HepG2 (cell line): ENCODE data around the gene PLEKHG4. TPM values are rescaled to one million over a fixed set of nuclear protein-coding genes. Genes with fewer than 3 reads are reported as not detected.

ENCODE experiments used
- ATAC-seq: fragments of 200-7000 bp; cut with Tn5 transposase; 3 replicates; pipeline ENCODE4 v1.9.1; 2020; ENCODE audit warnings: mild to moderate bottlenecking, moderate library complexity
- BruUV-seq: library from RNA; stranded (reverse); fragments of 400-500 nt; replicated peaks from 2 replicates; lab custom pipeline; 2021; lab: Mats Ljungman, UMichigan
- CTCF ChIA-PET: fragments of 300-600 bp; formaldehyde crosslinking; extraction: SDS; loops from one replicate; lab custom pipeline; 2021; ENCODE audit warnings: low total read pairs, inconsistent platforms, low intra/inter-chr PET ratio; lab: Yijun Ruan, JAX
- POLR2A ChIA-PET: fragments of 350-600 bp; sonication (Branson Sonifier 250); formaldehyde crosslinking; loops from one replicate; lab custom pipeline; 2020; ENCODE audit warnings: antibody characterized with exemption, inconsistent platforms; lab: Yijun Ruan, JAX
- DNase-seq: peaks from one replicate; pipeline ENCODE4 v3.0.0-alpha.2; 2015; ENCODE audit warnings: low spot score
- FAIRE-seq: peaks from 3 replicates; lab custom pipeline; 2011; peaks lifted over from hg19 to GRCh38; lab: Jason Lieb, UNC
- H2AFZ ChIP-seq: one replicate; pipeline ENCODE4 v1.6.1; 2011; ENCODE audit warnings: low read length, inconsistent platforms
- H3K27ac ChIP-seq: fragments of 300-600 bp; 3 replicates; pipeline ENCODE4 v1.8.0; 2011; ENCODE audit warnings: mixed run types, mild to moderate bottlenecking, mixed read lengths, low read length, inconsistent platforms; ENCODE audit not compliant: insufficient read depth; ENCODE audit errors: extremely low read length
- H3K27me3 ChIP-seq, 2 experiments: fragments of 200-600 bp in 1 of 2; 2 replicates in 1 of 2; 3 replicates in 1 of 2; pipeline versions ENCODE4 v1.6.0 to v1.8.0; 2011; ENCODE audit warnings: low read length in 2 of 2, mild to moderate bottlenecking in 2 of 2, moderate library complexity in 2 of 2, inconsistent platforms in 1 of 2; ENCODE audit not compliant: insufficient read depth in 2 of 2, control insufficient read depth in 1 of 2
- H3K36me3 ChIP-seq, 2 experiments: fragments of 200-600 bp in 1 of 2; replicated peaks in 1 of 2; 2 replicates in 1 of 2; 3 replicates in 1 of 2; pipeline versions ENCODE4 v1.5.1 to v1.8.0; 2011; ENCODE audit warnings: low read length in 2 of 2, inconsistent platforms in 1 of 2; ENCODE audit not compliant: insufficient read depth in 2 of 2, control insufficient read depth in 1 of 2
- H3K4me1 ChIP-seq: 2 replicates; pipeline ENCODE4 v1.5.1; 2012; ENCODE audit warnings: low read length, inconsistent platforms; ENCODE audit not compliant: insufficient read depth
- H3K4me2 ChIP-seq: 2 replicates; pipeline ENCODE4 v1.6.0; 2011; ENCODE audit warnings: low read depth, low read length, inconsistent platforms
- H3K4me3 ChIP-seq, 3 experiments: fragments of 200-600 bp in 1 of 3; sonication (generic), shearing (Covaris generic) in 1 of 3; replicated peaks in 1 of 3; 2 replicates each; pipeline ENCODE4 v1.5.1; 2011 to 2016; ENCODE audit warnings: low read length in 3 of 3, inconsistent platforms in 2 of 3, low read depth in 2 of 3, mild to moderate bottlenecking in 2 of 3, control low read depth in 1 of 3, mixed read lengths in 1 of 3; ENCODE audit not compliant: insufficient read depth in 1 of 3
- H3K79me2 ChIP-seq: one replicate; pipeline ENCODE4 v1.6.1; 2011; ENCODE audit warnings: low read length, inconsistent platforms; ENCODE audit not compliant: insufficient read depth
- H3K9ac ChIP-seq: 2 replicates; pipeline ENCODE4 v1.6.0; 2011; ENCODE audit warnings: mild to moderate bottlenecking, low read depth, low read length, inconsistent platforms; ENCODE audit not compliant: insufficient read depth
- H3K9me3 ChIP-seq: 2 replicates; pipeline ENCODE4 v1.5.1; 2012; ENCODE audit warnings: mild to moderate bottlenecking, low read length
- H4K20me1 ChIP-seq: 2 replicates; pipeline ENCODE4 v1.6.0; 2011; ENCODE audit warnings: inconsistent platforms, mild to moderate bottlenecking, low read length, moderate library complexity; ENCODE audit not compliant: insufficient read depth
- AHDC1 ChIP-seq: sonication (generic); formaldehyde crosslinking; IDR thresholded peaks from 2 replicates; pipeline ENCODE4 v1.5.1; 2020; ENCODE audit warnings: mild to moderate bottlenecking, missing genetic modification reagents, borderline replicate concordance
- HOXA3 ChIP-seq: sonication (generic); formaldehyde crosslinking; IDR thresholded peaks from 2 replicates; pipeline ENCODE4 v1.5.0; 2020; ENCODE audit warnings: missing genetic modification reagents
- KLF16 ChIP-seq, 2 experiments: sonication (generic) in 1 of 2; formaldehyde crosslinking in 1 of 2; IDR thresholded peaks; 2 replicates each; pipeline versions ENCODE4 v1.6.1 to v1.8.0; 2016 to 2023; ENCODE audit warnings: missing genetic modification reagents in 2 of 2, missing compliant biosample characterization in 1 of 2
- NBN ChIP-seq: fragments of 450-650 bp; conservative IDR thresholded peaks from 2 replicates; pipeline ENCODE4 v1.6.1; 2017
- NRL ChIP-seq: sonication (generic); formaldehyde crosslinking; IDR thresholded peaks from 2 replicates; pipeline ENCODE4 v1.5.0; 2020; ENCODE audit warnings: missing genetic modification reagents, mild to moderate bottlenecking, moderate library complexity, borderline replicate concordance
- REXO4 ChIP-seq: sonication (generic); formaldehyde crosslinking; IDR thresholded peaks from 2 replicates; pipeline ENCODE4 v1.8.0; 2022; ENCODE audit warnings: missing genetic modification reagents, mild to moderate bottlenecking, borderline replicate concordance
- TERF1 ChIP-seq: sonication (generic); formaldehyde crosslinking; IDR thresholded peaks from 2 replicates; pipeline ENCODE4 v1.8.0; 2022; ENCODE audit warnings: mild to moderate bottlenecking, missing genetic modification reagents, moderate library complexity
- XRCC5 ChIP-seq: fragments of 200-400 bp; formaldehyde crosslinking; optimal IDR thresholded peaks from 2 replicates; pipeline ENCODE3; 2017; ENCODE audit warnings: mild to moderate bottlenecking, low read length
- ZNF101 ChIP-seq: sonication (generic); formaldehyde crosslinking; IDR thresholded peaks from 2 replicates; pipeline ENCODE4 v1.4.0; 2020; ENCODE audit warnings: mild to moderate bottlenecking, low read depth, missing genetic modification reagents, borderline replicate concordance
- WGBS: methylation state at CpG from one replicate; pipeline ENCODE4 v1.1.6; 2017; ENCODE audit warnings: low lambda C conversion rate; 5-methylcytosine and 5-hydroxymethylcytosine counted together
- in situ Hi-C: cut with HindIII; loops from 2 replicates; pipeline ENCODE4 v1.10.0; 2017; ENCODE audit warnings: low pct_unique_long_range_greater_than_20kb; ENCODE audit not compliant: extremely low pct_ligation_motif_present
- intact Hi-C: fragments of 100-400 bp; cut with micrococcal nuclease; formaldehyde crosslinking; loops from one replicate; pipeline ENCODE4 v1.10.0; 2022; ENCODE audit not compliant: unreplicated experiment
- polyA plus RNA-seq, 8 experiments: library from polyadenylated mRNA; depleted of rRNA in 3 of 8; stranded (reverse) in 7 of 8; unstranded in 1 of 8; fragments of >200 nt; fragmentation: Illumina TruSeq in 4 of 8; extraction: Trizol in 4 of 8; gene quantifications; 2 replicates each; pipeline versions ENCODE4 v1.2.1 to v1.2.3, GENCODE V29; 2011 to 2016; ENCODE audit warnings: low read depth in 4 of 8, missing spikeins in 1 of 8, mixed read lengths in 1 of 8; ENCODE audit not compliant: insufficient read depth in 1 of 8
- total RNA-seq, 5 experiments: library from RNA; depleted of rRNA; stranded (reverse); fragments of >200 nt; fragmentation: Illumina TruSeq; extraction: Trizol; gene quantifications; 2 replicates each; pipeline ENCODE4 v1.2.3, GENCODE V29; 2016; ENCODE audit warnings: low read depth in 1 of 5

The PLEKHG4 gene
- total and polyA plus RNA-seq, 2 of the 13 experiments (the other 11 are each of a cell fraction or from before 2014, with no cell fraction given): 7.1 to 13.6 TPM

- no peak overlapping the region for H3K9ac ChIP-seq
- H3K9me3 ChIP-seq: no peaks in the 10 kb centered on the region
- CTCF ChIA-PET: interaction anchor here (0.6 kb wide), 1 partner anchor 287 kb away, joined by 3 read pairs; no protein-coding TSS in a partner anchor
- no peak for TF ChIP-seq ZNF101 (CRISPR knock-in tag)
- no peak for TF ChIP-seq AHDC1 (CRISPR knock-in tag)
- no peak for TF ChIP-seq KLF16 (CRISPR knock-in tag; IDR thresholded peaks at IDR 0.05)
- no peak for TF ChIP-seq TERF1 (CRISPR knock-in tag)
- TF ChIP-seq XRCC5: no peak
- TF ChIP-seq REXO4 (CRISPR knock-in tag): no peak
- TF ChIP-seq NBN: no peak
- TF ChIP-seq HOXA3: no peak
- no peak for TF ChIP-seq NRL
- peaks cover 8 to 40% of the 10 kb centered on the region in 2 experiments; a peak in 4 of 5 replicates for H3K27me3 ChIP-seq
- no peaks in the 10 kb centered on the region for H3K4me1 ChIP-seq
- POLR2A ChIA-PET: interaction anchor here (0.8 kb wide), 1 partner anchor 12 kb away, joined by 3 read pairs; no protein-coding TSS in a partner anchor
- DNase-seq: no peak
- ATAC-seq: no peak
- H2AFZ ChIP-seq: no peak overlapping the region
- H3K79me2 ChIP-seq: no peaks in the 10 kb centered on the region
- H3K27ac ChIP-seq: no peak overlapping the region
- H3K4me2 ChIP-seq: no peak overlapping the region
- H3K36me3 ChIP-seq: no peaks in the 10 kb centered on the region
- no peaks in the 10 kb centered on the region for H4K20me1 ChIP-seq
- intact Hi-C loops: no loop called here
- no peak for FAIRE-seq
- in situ Hi-C loops: no loop called here
- H3K4me3 ChIP-seq: no peak overlapping the region
- WGBS: 40% methylated on average over 5 of the region's 5 CpGs
- BruUV-seq: no TSS peak
Measured at GRCh38 chr16:67264866-67265265, 14.5 kb upstream of the PLEKHG4 start.
